ENCODE measurements around the gene COG5.
"Not testable (repeated sequence)": the region's sequence is repeated elsewhere in the genome, so short reads cannot be mapped to it uniquely, and the experiment has no call there.

Gene COG5

GRCh38 chr7:107171496-107171895 lies 392.2 kb downstream of the COG5 start:
- no peak for DNase-seq

- DNase-seq: peak; percentile 4
These were observed 393.4 kb downstream of the COG5 start for GRCh38 chr7:107170051-107170915.

GRCh38 chr7:107169120-107170050 lies 394.3 kb downstream of the COG5 start:
- DNase-seq: peak; percentile 94

GRCh38 chr7:107168233-107169119 lies 395.2 kb downstream of the COG5 start, which contains the start of gene HBP1:
TSS of gene HBP1 (plus strand) at chr7:107169003. CDS start at chr7:107179894, 10,891 bp downstream.
- peak; percentile 100 for DNase-seq

- peak; percentile 72 for DNase-seq
These were observed 396.1 kb downstream of the COG5 start for GRCh38 chr7:107167483-107168232.

- no peak for DNase-seq
These were observed 396.8 kb downstream of the COG5 start for GRCh38 chr7:107166736-107167426.

GRCh38 chr7:107165341-107165740 lies 398.4 kb downstream of the COG5 start:
- no peak for DNase-seq

GRCh38 chr7:107164092-107164491 lies 399.6 kb downstream of the COG5 start:
- DNase-seq: no peak

- no peak for DNase-seq
These were observed 401.2 kb downstream of the COG5 start for GRCh38 chr7:107162475-107162874.

GRCh38 chr7:107161415-107161814 lies 402.3 kb downstream of the COG5 start:
- DNase-seq: no peak

GRCh38 chr7:107160389-107160788 lies 403.3 kb downstream of the COG5 start:
- DNase-seq: no peak

- DNase-seq: no peak
These were observed 405.7 kb downstream of the COG5 start for GRCh38 chr7:107158028-107158427.

- no peak for DNase-seq
These were observed 406.6 kb downstream of the COG5 start for GRCh38 chr7:107157091-107157490.

GRCh38 chr7:107155726-107156125 lies 408.0 kb downstream of the COG5 start:
- not testable (repeated sequence) for DNase-seq

- DNase-seq: no peak
These were observed 408.9 kb downstream of the COG5 start for GRCh38 chr7:107154826-107155225.

- DNase-seq: no peak
These were observed 411.7 kb downstream of the COG5 start for GRCh38 chr7:107152011-107152410.
